Effector memory CD8-positive, alpha-beta T cell (primary cell): ENCODE results near the gene LRRC28.
A peak's percentile ranks its signal among the peaks of the same experiment; 100 is the strongest.

Experiments used
- ATAC-seq: fragments of 150-1000 bp; cut with Tn5 transposase; replicated peaks from 2 replicates; pipeline ENCODE4 v1.10.0; 2021; ENCODE audit warnings: mild to moderate bottlenecking, moderate library complexity
- DNase-seq, 3 experiments: peaks; one replicate each; pipeline ENCODE4 v3.0.0; 2021
- H3K27ac Mint-ChIP-seq, 2 donors: one replicate each; pipeline ENCODE4 v1.8.0; 2022; ENCODE audit warnings: mild to moderate bottlenecking in 2 of 2, mixed read lengths in 2 of 2, moderate library complexity in 2 of 2
- H3K27me3 Mint-ChIP-seq, 2 donors: one replicate each; pipeline ENCODE4 v1.8.0; 2022; ENCODE audit warnings: mixed read lengths in 2 of 2
- H3K36me3 Mint-ChIP-seq: one replicate; pipeline ENCODE4 v1.8.0; 2022; ENCODE audit warnings: mild to moderate bottlenecking, moderate library complexity, mixed read lengths; ENCODE audit not compliant: insufficient read depth
- H3K4me1 Mint-ChIP-seq, 2 donors: one replicate each; pipeline ENCODE4 v1.8.0; 2022; ENCODE audit warnings: low read depth in 2 of 2, mixed read lengths in 2 of 2
- H3K4me3 Mint-ChIP-seq, 2 donors: one replicate each; pipeline ENCODE4 v1.8.0; 2022; ENCODE audit warnings: mild to moderate bottlenecking in 2 of 2, mixed read lengths in 2 of 2, moderate library complexity in 2 of 2
- H3K9me3 Mint-ChIP-seq, 2 donors: one replicate each; pipeline ENCODE4 v1.8.0; 2022; ENCODE audit warnings: mixed read lengths in 2 of 2

The LRRC28 gene

DNA sequence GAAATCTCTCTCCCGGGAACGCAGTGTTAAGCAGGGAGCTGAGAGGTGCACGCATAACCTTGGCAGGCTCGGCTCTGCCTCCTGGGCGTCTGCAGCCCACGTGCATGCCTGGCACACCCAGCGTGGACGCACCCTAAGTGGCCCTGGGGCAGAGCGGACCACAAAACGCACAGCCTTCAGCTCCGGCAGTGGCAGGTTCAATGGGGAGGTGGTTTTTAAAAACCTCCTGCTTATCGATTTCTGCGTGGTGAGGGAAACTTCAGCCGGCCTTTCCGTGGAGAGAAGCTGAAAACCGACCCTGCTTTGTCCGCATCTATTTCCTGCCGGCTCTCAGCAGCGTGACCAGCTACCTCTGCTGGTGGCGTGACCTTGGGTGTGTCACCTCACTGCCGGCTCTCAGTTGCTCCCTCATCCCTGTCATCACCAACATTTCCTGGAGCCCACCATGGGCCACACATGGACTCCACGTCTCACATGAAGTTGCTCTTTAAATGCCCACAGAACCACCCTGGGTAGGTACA, 179.7 kb downstream of the LRRC28 start:
- H3K4me1 Mint-ChIP-seq = peaks cover 0 to 3% of the 10 kb centered on the region in 2 donors
- no peak for DNase-seq
- no peak overlapping the region for H3K27ac Mint-ChIP-seq
- H3K36me3 Mint-ChIP-seq = peaks cover 2% of the 10 kb centered on the region
- no peak overlapping the region for H3K4me3 Mint-ChIP-seq
- no peaks in the 10 kb centered on the region for H3K9me3 Mint-ChIP-seq
- ATAC-seq = no peak
- peaks cover 6 to 37% of the 10 kb centered on the region in 2 donors for H3K27me3 Mint-ChIP-seq

DNA sequence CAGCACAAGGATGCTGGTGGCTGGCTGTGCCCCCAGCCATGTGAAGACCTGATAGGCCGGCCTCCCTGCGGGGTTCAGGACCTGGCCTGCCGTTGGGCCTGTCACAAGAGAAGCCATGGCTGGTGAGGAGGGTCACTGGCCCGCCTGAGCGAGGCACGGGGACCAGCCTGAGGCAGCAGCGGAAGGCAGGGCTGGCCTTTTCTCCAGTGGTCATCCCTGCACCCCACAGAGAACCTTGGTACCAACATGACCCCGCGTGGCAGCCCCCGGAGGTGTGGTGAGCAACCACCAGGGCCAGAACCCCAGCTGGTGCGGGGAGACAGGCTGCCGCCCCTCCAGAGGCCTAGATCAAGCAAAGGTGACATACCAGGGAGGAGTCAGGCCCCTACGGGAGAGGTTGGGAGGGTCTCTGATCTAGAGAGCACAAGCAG, 180.4 kb downstream of the LRRC28 start:
- no peak for DNase-seq
- Mint-ChIP-seq H3K4me3 (no peak overlapping the region), H3K4me1 (peaks cover 0 to 3% of the 10 kb centered on the region in 2 donors), H3K9me3 (no peaks in the 10 kb centered on the region), H3K36me3 (peaks cover 2% of the 10 kb centered on the region), H3K27ac (no peak overlapping the region), H3K27me3 (peaks cover 3 to 37% of the 10 kb centered on the region in 2 donors)
- ATAC-seq = no peak

GRCh38 chr15:99432271-99433025, 181.2 kb downstream of the LRRC28 start:
- H3K4me1 Mint-ChIP-seq = peaks cover 0 to 3% of the 10 kb centered on the region in 2 donors
- no peak overlapping the region for H3K27ac Mint-ChIP-seq

GRCh38 chr15:99433026-99433756, 181.9 kb downstream of the LRRC28 start:
- no peak for ATAC-seq
- Mint-ChIP-seq H3K36me3 (peaks cover 2% of the 10 kb centered on the region), H3K4me1 (peaks cover 0 to 3% of the 10 kb centered on the region in 2 donors), H3K27ac (no peak overlapping the region), H3K4me3 (no peak overlapping the region), H3K9me3 (no peaks in the 10 kb centered on the region), H3K27me3 (peaks cover 6 to 39% of the 10 kb centered on the region in 2 donors)
- DNase-seq = no peak

More at GRCh38 chr15:99432271-99433025, 181.2 kb downstream of the LRRC28 start:
- Mint-ChIP-seq H3K4me3 (no peak overlapping the region), H3K36me3 (peaks cover 2% of the 10 kb centered on the region), H3K27me3 (peaks cover 5 to 41% of the 10 kb centered on the region in 2 donors), H3K9me3 (no peaks in the 10 kb centered on the region)
- DNase-seq = no peak
- ATAC-seq = no peak

GRCh38 chr15:99433757-99434450, 182.6 kb downstream of the LRRC28 start:
- ATAC-seq = no peak

DNA sequence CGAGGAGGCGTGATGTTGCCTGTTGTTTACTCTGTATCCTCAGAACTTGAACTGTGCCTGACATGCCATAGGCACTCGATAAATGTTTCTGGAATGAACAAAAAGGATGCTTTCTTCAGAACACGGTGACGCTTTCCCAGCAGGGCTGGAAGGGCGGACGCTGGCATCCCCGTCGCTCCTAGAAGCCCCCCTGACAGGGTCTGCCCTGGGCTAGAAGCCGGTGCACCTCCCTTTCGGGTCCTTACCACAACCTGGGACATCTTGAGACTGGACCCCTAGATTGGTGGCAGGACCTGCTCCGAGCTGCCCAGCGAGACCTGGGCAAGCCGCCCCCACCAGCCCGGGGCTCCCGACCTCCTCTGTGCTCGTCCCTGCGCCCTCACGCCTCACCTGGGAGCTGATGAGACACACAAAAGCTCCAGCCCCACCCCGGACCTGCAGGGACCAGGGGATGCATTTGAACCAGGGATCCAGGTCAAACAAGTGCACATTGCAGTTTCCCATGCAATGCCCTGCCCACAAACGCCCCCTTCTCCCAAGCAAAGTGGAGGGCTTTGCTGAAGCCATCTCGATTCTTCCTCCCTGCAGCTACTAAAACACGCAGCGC, 183.3 kb downstream of the LRRC28 start:
- no peak for ATAC-seq
- peaks cover 6 to 39% of the 10 kb centered on the region in 2 donors for H3K27me3 Mint-ChIP-seq
- H3K36me3 Mint-ChIP-seq = peaks cover 2% of the 10 kb centered on the region
- no peak overlapping the region for H3K4me3 Mint-ChIP-seq
- no peak for DNase-seq
- H3K27ac Mint-ChIP-seq = no peak overlapping the region
- no peaks in the 10 kb centered on the region for H3K9me3 Mint-ChIP-seq
- H3K4me1 Mint-ChIP-seq = peaks cover 0 to 6% of the 10 kb centered on the region in 2 donors

More at GRCh38 chr15:99433757-99434450, 182.6 kb downstream of the LRRC28 start:
- no peaks in the 10 kb centered on the region for H3K9me3 Mint-ChIP-seq
- DNase-seq = no peak
- no peak overlapping the region for H3K27ac Mint-ChIP-seq
- peaks cover 0 to 6% of the 10 kb centered on the region in 2 donors for H3K4me1 Mint-ChIP-seq
- H3K4me3 Mint-ChIP-seq = no peak overlapping the region
- H3K36me3 Mint-ChIP-seq = peaks cover 2% of the 10 kb centered on the region
- peaks cover 6 to 39% of the 10 kb centered on the region in 2 donors for H3K27me3 Mint-ChIP-seq

GRCh38 chr15:99435113-99435695, 183.9 kb downstream of the LRRC28 start:
- Mint-ChIP-seq H3K27ac (no peak overlapping the region), H3K4me1 (peaks cover 0 to 6% of the 10 kb centered on the region in 2 donors), H3K9me3 (no peaks in the 10 kb centered on the region), H3K4me3 (no peak overlapping the region), H3K27me3 (peaks cover 6 to 39% of the 10 kb centered on the region in 2 donors), H3K36me3 (peaks cover 2% of the 10 kb centered on the region)
- no peak for DNase-seq
- ATAC-seq = no peak

DNA sequence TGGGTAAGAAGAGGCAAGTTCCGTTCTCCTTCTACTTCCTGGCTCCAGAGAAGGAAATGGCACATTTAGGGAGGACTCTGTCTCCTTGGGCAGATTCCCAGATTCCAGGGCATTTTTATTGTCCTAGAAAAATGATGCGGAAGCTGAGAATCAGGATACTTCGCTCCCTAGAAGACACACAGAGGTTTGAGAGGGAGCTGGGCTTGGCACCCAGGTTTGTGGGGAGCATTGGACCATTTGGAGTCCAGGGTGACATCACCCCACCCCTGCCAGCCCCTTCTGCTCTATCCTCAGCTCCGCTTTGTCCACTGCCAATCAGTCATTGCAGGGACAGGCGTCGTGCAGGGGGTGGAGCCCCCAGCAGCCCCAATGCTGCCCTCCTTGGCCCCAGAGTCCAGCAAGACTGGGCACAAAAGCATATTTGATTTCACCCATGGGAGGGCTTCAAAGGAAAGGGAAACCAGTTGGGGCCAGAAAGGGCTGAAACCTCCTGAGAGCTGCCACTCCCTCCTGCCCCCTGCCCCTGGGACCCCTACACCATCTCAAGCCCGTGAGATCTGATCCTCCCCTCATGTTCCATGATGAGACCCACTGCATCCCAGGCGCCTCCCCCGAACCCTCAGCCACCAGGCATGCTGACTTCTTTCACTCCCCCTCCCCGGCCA, 184.7 kb downstream of the LRRC28 start:
- peaks cover 6 to 39% of the 10 kb centered on the region in 2 donors for H3K27me3 Mint-ChIP-seq
- H3K4me1 Mint-ChIP-seq = peaks cover 0 to 6% of the 10 kb centered on the region in 2 donors
- H3K9me3 Mint-ChIP-seq = no peaks in the 10 kb centered on the region
- peaks cover 2% of the 10 kb centered on the region for H3K36me3 Mint-ChIP-seq
- no peak overlapping the region for H3K27ac Mint-ChIP-seq
- ATAC-seq (no peak), DNase-seq (no peak)
- H3K4me3 Mint-ChIP-seq = no peak overlapping the region

DNA sequence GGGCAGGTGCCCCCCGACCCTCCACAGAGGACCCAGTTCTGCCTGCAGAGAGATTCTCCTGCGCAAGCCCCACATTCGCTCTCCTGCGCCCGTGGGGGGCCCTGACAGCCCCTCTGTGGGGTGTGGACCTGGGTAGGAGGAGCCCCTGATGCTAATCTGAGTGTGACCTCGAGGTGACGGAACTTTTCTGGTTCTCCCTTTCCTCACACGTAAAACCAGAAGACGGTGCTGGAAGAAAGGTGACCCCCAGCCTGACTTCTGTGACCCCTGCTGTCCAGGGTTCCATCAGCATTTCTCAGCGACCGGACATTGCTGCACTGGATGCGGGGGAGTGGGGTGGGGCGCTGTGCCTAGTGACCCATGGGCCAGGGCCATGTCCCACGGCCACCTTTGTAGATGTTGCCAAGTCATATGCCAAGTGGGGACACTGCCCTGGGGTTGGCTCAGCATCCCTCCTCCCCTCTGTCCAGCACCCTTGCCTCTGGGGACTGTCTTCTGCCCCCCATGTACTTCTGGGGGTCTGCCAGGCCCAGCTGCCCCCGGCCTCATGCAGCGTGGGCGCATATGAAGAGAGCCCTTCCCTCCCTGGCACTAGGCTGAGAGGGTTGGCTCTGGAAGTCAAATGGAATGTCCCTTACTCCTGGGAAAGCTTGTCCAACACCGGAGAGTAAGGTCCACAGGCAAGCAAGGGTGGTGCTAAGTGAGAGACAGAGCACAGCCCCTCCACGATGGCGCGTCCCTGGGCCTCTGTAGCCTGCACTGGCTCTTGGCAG, 185.4 kb downstream of the LRRC28 start:
- Mint-ChIP-seq H3K9me3 (no peaks in the 10 kb centered on the region), H3K4me1 (peaks cover 0 to 6% of the 10 kb centered on the region in 2 donors), H3K4me3 (no peak overlapping the region), H3K27ac (peak overlapping the region in 1 of 2 donors; percentile 41), H3K36me3 (peaks cover 4% of the 10 kb centered on the region), H3K27me3 (peaks cover 6 to 39% of the 10 kb centered on the region in 2 donors)
- ATAC-seq (no peak), DNase-seq (no peak)

- no peak for ATAC-seq
- peaks cover 7 to 41% of the 10 kb centered on the region in 2 donors for H3K27me3 Mint-ChIP-seq
- H3K4me3 Mint-ChIP-seq = no peak overlapping the region
- peak overlapping the region in 1 of 2 donors; percentile 41 for H3K27ac Mint-ChIP-seq
- H3K4me1 Mint-ChIP-seq = peaks cover 0 to 6% of the 10 kb centered on the region in 2 donors
- DNase-seq = no peak
- peaks cover 5% of the 10 kb centered on the region for H3K36me3 Mint-ChIP-seq
- no peaks in the 10 kb centered on the region for H3K9me3 Mint-ChIP-seq
Measured at GRCh38 chr15:99437315-99438223, 186.3 kb downstream of the LRRC28 start.

- peaks cover 12 to 47% of the 10 kb centered on the region in 2 donors for H3K27me3 Mint-ChIP-seq
- ATAC-seq (no peak), DNase-seq (no peak)
- H3K4me1 Mint-ChIP-seq = peaks cover 0 to 10% of the 10 kb centered on the region in 2 donors
- no peaks in the 10 kb centered on the region for H3K9me3 Mint-ChIP-seq
- H3K27ac Mint-ChIP-seq = no peak overlapping the region
- no peak overlapping the region for H3K4me3 Mint-ChIP-seq
- peaks cover 5% of the 10 kb centered on the region for H3K36me3 Mint-ChIP-seq
Measured at GRCh38 chr15:99438224-99438585, 186.9 kb downstream of the LRRC28 start.
